SH-SY5Y (cell line): Measurements from ENCODE around the gene TIAM2.

Source experiments
- GATA2 ChIP-seq: IDR thresholded peaks from 2 replicates; pipeline ENCODE4 v1.6.1; 2011; ENCODE audit warnings: mild to moderate bottlenecking, low read depth, low read length
- GATA3 ChIP-seq: IDR thresholded peaks from 2 replicates; pipeline ENCODE4 v1.6.1; 2011; ENCODE audit warnings: low read depth, mild to moderate bottlenecking, low read length, moderate library complexity

- TF ChIP-seq GATA2 (no peak), GATA3 (no peak)
Observed at GRCh38 chr6:155194399-155194798, 199.3 kb downstream of the TIAM2 start.
